Measurements from ENCODE around the gene MSH2.

DNA sequence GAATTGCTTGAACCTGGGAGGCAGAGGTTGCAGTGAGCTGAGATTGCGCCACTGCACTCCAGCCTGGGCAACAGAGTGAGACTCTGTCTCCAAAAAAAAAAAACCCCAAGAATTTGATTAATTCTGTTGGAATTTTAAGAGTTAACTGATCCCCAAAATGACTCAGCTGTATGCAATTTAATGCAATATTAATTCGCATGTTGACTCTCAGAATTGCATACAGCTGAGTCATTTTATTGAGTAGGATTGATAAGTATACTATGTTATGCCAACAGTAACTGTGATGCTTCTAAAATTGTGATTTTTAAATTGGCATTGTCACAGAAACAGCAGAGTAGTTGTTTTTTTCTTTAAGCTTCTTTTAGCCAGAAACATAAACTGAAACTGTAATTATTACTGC, 19.6 kb downstream of the MSH2 start:
- TF ChIP-seq, protein P1, sequence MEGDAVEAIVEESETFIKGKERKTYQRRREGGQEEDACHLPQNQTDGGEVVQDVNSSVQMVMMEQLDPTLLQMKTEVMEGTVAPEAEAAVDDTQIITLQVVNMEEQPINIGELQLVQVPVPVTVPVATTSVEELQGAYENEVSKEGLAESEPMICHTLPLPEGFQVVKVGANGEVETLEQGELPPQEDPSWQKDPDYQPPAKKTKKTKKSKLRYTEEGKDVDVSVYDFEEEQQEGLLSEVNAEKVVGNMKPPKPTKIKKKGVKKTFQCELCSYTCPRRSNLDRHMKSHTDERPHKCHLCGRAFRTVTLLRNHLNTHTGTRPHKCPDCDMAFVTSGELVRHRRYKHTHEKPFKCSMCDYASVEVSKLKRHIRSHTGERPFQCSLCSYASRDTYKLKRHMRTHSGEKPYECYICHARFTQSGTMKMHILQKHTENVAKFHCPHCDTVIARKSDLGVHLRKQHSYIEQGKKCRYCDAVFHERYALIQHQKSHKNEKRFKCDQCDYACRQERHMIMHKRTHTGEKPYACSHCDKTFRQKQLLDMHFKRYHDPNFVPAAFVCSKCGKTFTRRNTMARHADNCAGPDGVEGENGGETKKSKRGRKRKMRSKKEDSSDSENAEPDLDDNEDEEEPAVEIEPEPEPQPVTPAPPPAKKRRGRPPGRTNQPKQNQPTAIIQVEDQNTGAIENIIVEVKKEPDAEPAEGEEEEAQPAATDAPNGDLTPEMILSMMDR (IDR thresholded peaks at IDR 0.05; ENCODE audit: insufficient read depth, low read depth, low read length), result no peak
- no peak for TF ChIP-seq EZH2 (IDR thresholded peaks at IDR 0.05; ENCODE audit: insufficient read depth, low read length)

Measured in astrocyte (in vitro differentiated cells and primary cell).